ENCODE results near the gene P2RY12.

Gene P2RY12

GRCh38 chr3:151421938-151422337, 37.4 kb upstream of the P2RY12 start:
- TF ChIP-seq TOX (CRISPR knock-in tag; IDR thresholded peaks at IDR 0.05; ENCODE audit: borderline replicate concordance) (no peak), RARB (CRISPR knock-in tag; IDR thresholded peaks at IDR 0.05) (no peak), ZFP3 (CRISPR knock-in tag; IDR thresholded peaks at IDR 0.05) (no peak), ISL1 (CRISPR knock-in tag; IDR thresholded peaks at IDR 0.05) (no peak), GLIS3 (CRISPR knock-in tag; IDR thresholded peaks at IDR 0.05) (no peak), ESRRG (CRISPR knock-in tag; IDR thresholded peaks at IDR 0.05) (no peak), PATZ1 (CRISPR knock-in tag; IDR thresholded peaks at IDR 0.05; ENCODE audit: borderline replicate concordance) (no peak), POU6F1 (CRISPR knock-in tag; IDR thresholded peaks at IDR 0.05; ENCODE audit: borderline replicate concordance, low read depth) (no peak), CSRNP3 (CRISPR knock-in tag; IDR thresholded peaks at IDR 0.05) (no peak), ARNTL (CRISPR knock-in tag; IDR thresholded peaks at IDR 0.05; ENCODE audit: borderline replicate concordance, low read depth) (no peak), ZFP30 (CRISPR knock-in tag; IDR thresholded peaks at IDR 0.05) (no peak), ZNF8 (CRISPR knock-in tag; IDR thresholded peaks at IDR 0.05) (no peak)
- ATAC-seq = peak; percentile 51; the same call in 1 of the 3 replicates

- no peak for ATAC-seq
- TF ChIP-seq CSDC2 (CRISPR knock-in tag; IDR thresholded peaks at IDR 0.05) = no peak
- TF ChIP-seq PPARA (CRISPR knock-in tag; IDR thresholded peaks at IDR 0.05; ENCODE audit: borderline replicate concordance) = no peak
- TF ChIP-seq TSHZ2 (CRISPR knock-in tag; IDR thresholded peaks at IDR 0.05) = no peak
- no peak for TF ChIP-seq ZFP3 (CRISPR knock-in tag; IDR thresholded peaks at IDR 0.05)
These were observed 35.3 kb upstream of the P2RY12 start for GRCh38 chr3:151419806-151420205.

GRCh38 chr3:151415289-151415688, 30.7 kb upstream of the P2RY12 start:
- no peak for TF ChIP-seq PATZ1 (CRISPR knock-in tag; IDR thresholded peaks at IDR 0.05; ENCODE audit: borderline replicate concordance)
- no peak for TF ChIP-seq CREB5 (CRISPR knock-in tag; IDR thresholded peaks at IDR 0.05; ENCODE audit: low read depth)
- TF ChIP-seq SNAI2 (CRISPR knock-in tag; IDR thresholded peaks at IDR 0.05) = no peak
- TF ChIP-seq GLIS3 (CRISPR knock-in tag; IDR thresholded peaks at IDR 0.05) = no peak
- no peak for TF ChIP-seq ZNF8 (CRISPR knock-in tag; IDR thresholded peaks at IDR 0.05)
- no peak for TF ChIP-seq ISL1 (CRISPR knock-in tag; IDR thresholded peaks at IDR 0.05)
- TF ChIP-seq BACH2 (CRISPR knock-in tag; IDR thresholded peaks at IDR 0.05; ENCODE audit: borderline replicate concordance) = no peak
- ATAC-seq = no peak
